Parathyroid adenoma (tissue), 2 donors: ENCODE data around the gene RASAL2.

Experiments
- H2AFZ ChIP-seq: fragments of 300-600 bp; sonication (generic); one replicate; pipeline ENCODE4 v1.7.0; 2017; ENCODE audit warnings: antibody characterized with exemption, mild to moderate bottlenecking
- H3K27ac ChIP-seq: fragments of 300-600 bp; sonication (generic); one replicate; pipeline ENCODE4 v1.7.0; 2017
- H3K27me3 ChIP-seq: fragments of 300-600 bp; sonication (generic); one replicate; pipeline ENCODE4 v1.7.0; 2017; ENCODE audit warnings: low read length; ENCODE audit not compliant: control insufficient read depth, insufficient read depth
- H3K36me3 ChIP-seq: fragments of 300-600 bp; sonication (generic); one replicate; pipeline ENCODE4 v1.7.0; 2017; ENCODE audit warnings: low read length; ENCODE audit not compliant: control insufficient read depth, insufficient read depth
- H3K4me1 ChIP-seq: fragments of 300-600 bp; sonication (generic); one replicate; pipeline ENCODE4 v1.7.0; 2017; ENCODE audit warnings: control low read depth
- H3K4me2 ChIP-seq: fragments of 300-600 bp; sonication (generic); one replicate; pipeline ENCODE4 v1.7.0; 2017; ENCODE audit warnings: low read length
- H3K4me3 ChIP-seq: fragments of 300-600 bp; sonication (generic); one replicate; pipeline ENCODE4 v1.7.0; 2017; ENCODE audit warnings: low read depth, low read length
- H3K79me2 ChIP-seq: fragments of 300-600 bp; sonication (generic); one replicate; pipeline ENCODE4 v1.7.0; 2017; ENCODE audit warnings: control low read depth
- H3K9ac ChIP-seq: fragments of 300-600 bp; sonication (generic); one replicate; pipeline ENCODE4 v1.7.0; 2017; ENCODE audit warnings: mild to moderate bottlenecking
- H3K9me3 ChIP-seq: fragments of 300-600 bp; sonication (generic); one replicate; pipeline ENCODE4 v1.7.0; 2017; ENCODE audit warnings: low read length; ENCODE audit not compliant: control insufficient read depth
- TF ChIP-seq, protein P1 (sequence below): fragments of 300-600 bp; sonication (generic); IDR thresholded peaks from one replicate; pipeline ENCODE4 v1.7.0; 2017; ENCODE audit warnings: antibody characterized with exemption, mild to moderate bottlenecking
- donor health status: primary hyperparathyroidism.

The RASAL2 gene

DNA sequence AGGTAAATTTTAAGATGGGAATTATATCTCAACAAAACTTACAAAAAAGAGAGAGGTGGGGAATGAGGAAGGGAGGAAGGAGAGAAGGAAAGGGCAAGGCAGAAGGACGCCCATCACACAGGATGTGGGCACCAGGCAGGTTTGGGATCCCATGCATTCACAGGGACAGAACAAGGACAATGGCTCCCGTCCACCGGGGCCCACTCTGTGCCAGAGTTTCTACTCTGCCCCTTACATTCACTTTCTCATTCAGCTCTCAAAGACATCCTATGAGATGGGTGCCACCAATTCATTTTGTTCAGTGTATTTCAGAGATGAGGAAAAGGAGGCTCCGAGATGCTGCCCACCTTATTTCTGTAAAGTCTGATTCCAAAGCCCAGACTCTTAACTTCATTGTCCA is 395.5 kb downstream of the RASAL2 start:
- no peak overlapping the region for H3K27ac ChIP-seq
- no peaks in the 10 kb centered on the region for H3K4me1 ChIP-seq
- H3K9ac ChIP-seq: no peak overlapping the region
- H3K4me2 ChIP-seq: no peak overlapping the region
- no peak overlapping the region for H2AFZ ChIP-seq
- H3K36me3 ChIP-seq: no peaks in the 10 kb centered on the region
- H3K9me3 ChIP-seq: no peaks in the 10 kb centered on the region
- no peak overlapping the region for H3K4me3 ChIP-seq
- TF ChIP-seq, protein P1, sequence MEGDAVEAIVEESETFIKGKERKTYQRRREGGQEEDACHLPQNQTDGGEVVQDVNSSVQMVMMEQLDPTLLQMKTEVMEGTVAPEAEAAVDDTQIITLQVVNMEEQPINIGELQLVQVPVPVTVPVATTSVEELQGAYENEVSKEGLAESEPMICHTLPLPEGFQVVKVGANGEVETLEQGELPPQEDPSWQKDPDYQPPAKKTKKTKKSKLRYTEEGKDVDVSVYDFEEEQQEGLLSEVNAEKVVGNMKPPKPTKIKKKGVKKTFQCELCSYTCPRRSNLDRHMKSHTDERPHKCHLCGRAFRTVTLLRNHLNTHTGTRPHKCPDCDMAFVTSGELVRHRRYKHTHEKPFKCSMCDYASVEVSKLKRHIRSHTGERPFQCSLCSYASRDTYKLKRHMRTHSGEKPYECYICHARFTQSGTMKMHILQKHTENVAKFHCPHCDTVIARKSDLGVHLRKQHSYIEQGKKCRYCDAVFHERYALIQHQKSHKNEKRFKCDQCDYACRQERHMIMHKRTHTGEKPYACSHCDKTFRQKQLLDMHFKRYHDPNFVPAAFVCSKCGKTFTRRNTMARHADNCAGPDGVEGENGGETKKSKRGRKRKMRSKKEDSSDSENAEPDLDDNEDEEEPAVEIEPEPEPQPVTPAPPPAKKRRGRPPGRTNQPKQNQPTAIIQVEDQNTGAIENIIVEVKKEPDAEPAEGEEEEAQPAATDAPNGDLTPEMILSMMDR: no peak
- H3K79me2 ChIP-seq: no peaks in the 10 kb centered on the region
- H3K27me3 ChIP-seq: no peaks in the 10 kb centered on the region

DNA sequence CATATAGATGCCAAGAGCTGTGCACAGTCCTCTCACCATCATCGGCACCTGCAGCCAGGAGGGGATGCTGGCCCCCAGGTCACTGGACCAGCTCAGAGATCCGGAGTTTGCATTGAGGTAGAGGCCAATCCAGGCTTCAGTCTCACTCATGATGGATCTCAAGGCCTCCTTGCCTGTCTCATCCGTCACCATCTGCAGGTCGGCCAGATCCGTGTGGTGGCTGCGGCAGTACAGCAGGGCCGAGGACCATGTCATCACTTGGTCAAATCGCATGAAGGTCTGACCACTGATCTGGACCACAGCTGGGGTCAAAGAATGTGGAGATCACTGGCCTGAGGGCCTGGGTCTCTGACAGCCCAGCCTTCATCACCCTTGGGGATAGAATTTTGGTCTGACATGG is 396.2 kb downstream of the RASAL2 start:
- H3K4me1 ChIP-seq: no peaks in the 10 kb centered on the region
- TF ChIP-seq, protein P1: no peak
- H3K4me2 ChIP-seq: no peak overlapping the region

DNA sequence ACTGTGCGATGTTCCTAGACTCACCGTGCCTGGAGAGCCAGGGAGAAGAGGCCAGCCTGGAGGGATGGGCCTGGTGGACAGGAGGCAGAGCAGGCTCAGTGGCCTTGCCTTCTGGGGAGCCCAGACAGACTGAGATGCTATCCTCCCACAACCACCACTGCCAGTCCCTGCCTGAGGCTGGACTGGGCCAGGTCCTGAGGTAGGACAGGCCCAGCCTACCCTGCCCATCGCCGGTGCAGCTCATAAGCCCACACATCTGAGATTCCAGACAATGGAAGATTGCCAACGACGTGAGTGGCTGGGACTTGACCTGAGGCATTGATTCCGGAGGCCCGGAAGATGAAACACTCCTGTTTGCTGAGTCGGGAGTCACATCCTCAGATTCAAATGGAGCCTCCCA is 397.1 kb downstream of the RASAL2 start:
- Histone ChIP-seq H3K79me2 (no peaks in the 10 kb centered on the region), H3K27ac (no peak overlapping the region), H3K9ac (no peak overlapping the region), H3K27me3 (no peaks in the 10 kb centered on the region), H3K4me3 (no peak overlapping the region), H2AFZ (no peak overlapping the region), H3K4me2 (no peak overlapping the region), H3K36me3 (no peaks in the 10 kb centered on the region), H3K4me1 (no peaks in the 10 kb centered on the region), H3K9me3 (no peaks in the 10 kb centered on the region)
- TF ChIP-seq, protein P1: no peak

More for the DNA sequence above, 396.2 kb downstream of the RASAL2 start:
- Histone ChIP-seq H3K9ac (no peak overlapping the region), H3K27ac (no peak overlapping the region), H3K79me2 (no peaks in the 10 kb centered on the region), H3K27me3 (no peaks in the 10 kb centered on the region), H3K4me3 (no peak overlapping the region), H2AFZ (no peak overlapping the region), H3K36me3 (no peaks in the 10 kb centered on the region), H3K9me3 (no peaks in the 10 kb centered on the region)

GRCh38 chr1:178491721-178492120 is 397.8 kb downstream of the RASAL2 start:
- TF ChIP-seq, protein P1: no peak
- Histone ChIP-seq H2AFZ (no peak overlapping the region), H3K4me2 (no peak overlapping the region), H3K27me3 (no peaks in the 10 kb centered on the region), H3K9me3 (no peaks in the 10 kb centered on the region), H3K9ac (no peak overlapping the region), H3K27ac (no peak overlapping the region), H3K79me2 (no peaks in the 10 kb centered on the region), H3K36me3 (no peaks in the 10 kb centered on the region), H3K4me3 (no peak overlapping the region), H3K4me1 (no peaks in the 10 kb centered on the region)

DNA sequence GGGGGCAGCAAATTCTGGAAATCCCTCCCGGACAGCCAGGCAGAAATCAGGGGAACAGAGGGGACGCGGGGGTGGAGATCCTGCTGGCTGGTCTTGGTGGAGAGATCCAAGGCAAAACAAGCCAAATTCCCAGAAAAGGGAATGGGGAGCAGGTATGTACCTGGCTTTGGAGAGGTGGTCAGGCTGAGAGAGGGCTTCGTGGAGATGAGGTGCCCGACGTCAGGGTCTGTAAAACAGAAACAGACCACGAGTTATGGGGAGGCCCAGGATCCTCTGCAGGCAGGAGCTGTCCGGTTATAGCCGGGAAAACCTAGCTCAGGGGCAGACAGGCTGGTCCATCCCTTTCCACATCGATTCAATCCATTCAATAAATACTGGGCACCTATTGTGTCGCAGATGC is 398.4 kb downstream of the RASAL2 start:
- Histone ChIP-seq H3K4me3 (no peak overlapping the region), H3K27ac (no peak overlapping the region), H3K36me3 (no peaks in the 10 kb centered on the region), H3K9ac (no peak overlapping the region), H3K79me2 (no peaks in the 10 kb centered on the region), H2AFZ (no peak overlapping the region), H3K9me3 (no peaks in the 10 kb centered on the region), H3K27me3 (no peaks in the 10 kb centered on the region), H3K4me2 (no peak overlapping the region), H3K4me1 (no peaks in the 10 kb centered on the region)
- TF ChIP-seq, protein P1: no peak
